GM19035 (cell line): ENCODE results near the gene LYZL2.
"Not testable (repeated sequence)": the region's sequence is repeated elsewhere in the genome, so short reads cannot be mapped to it uniquely, and the experiment has no call there.

Experiments
- ATAC-seq: cut with Tn5 transposase; IDR thresholded peaks from one replicate; pipeline ENCODE4 v1.9.1; 2021; ENCODE audit not compliant: unreplicated experiment

LYZL2 gene

DNA sequence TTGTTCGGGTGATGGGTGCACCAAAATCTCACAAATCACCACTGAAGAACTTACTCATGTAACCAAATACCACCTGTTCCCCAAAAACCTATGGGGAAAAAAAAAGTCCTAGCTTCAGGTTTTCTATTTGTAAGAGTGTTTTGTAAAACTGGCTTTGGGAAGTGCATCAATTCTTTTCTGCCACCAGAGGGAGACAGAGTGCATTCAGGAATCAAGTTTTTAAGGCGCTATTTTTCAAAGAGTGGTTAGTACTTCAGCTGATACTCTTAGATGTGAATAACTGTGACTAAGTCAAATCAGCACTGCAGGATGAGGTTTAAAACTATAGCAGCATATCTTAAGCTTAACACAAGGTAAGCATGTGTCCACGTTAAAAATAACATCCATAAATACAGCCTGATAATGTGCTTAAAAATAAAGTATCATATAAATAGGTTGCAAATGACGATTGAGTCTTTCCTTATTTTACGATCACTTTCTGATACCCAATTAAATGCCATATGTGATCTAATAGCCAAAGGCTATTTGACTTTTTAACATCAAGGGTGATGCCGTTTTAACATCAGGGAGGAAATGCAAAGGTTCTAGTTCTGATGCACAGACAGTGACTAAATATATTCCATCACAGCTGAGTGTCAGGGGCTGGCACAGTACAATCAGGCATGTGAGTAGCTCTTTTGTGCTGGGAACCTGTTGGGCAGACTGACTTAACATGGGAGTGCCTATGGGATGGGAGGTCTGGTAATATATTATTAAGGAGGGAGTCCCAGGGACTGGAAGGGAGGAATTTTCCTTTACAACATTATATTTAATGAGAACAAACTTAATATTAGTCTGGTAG lies 10.6 kb upstream of the LYZL2 start:
- no peak for ATAC-seq

DNA sequence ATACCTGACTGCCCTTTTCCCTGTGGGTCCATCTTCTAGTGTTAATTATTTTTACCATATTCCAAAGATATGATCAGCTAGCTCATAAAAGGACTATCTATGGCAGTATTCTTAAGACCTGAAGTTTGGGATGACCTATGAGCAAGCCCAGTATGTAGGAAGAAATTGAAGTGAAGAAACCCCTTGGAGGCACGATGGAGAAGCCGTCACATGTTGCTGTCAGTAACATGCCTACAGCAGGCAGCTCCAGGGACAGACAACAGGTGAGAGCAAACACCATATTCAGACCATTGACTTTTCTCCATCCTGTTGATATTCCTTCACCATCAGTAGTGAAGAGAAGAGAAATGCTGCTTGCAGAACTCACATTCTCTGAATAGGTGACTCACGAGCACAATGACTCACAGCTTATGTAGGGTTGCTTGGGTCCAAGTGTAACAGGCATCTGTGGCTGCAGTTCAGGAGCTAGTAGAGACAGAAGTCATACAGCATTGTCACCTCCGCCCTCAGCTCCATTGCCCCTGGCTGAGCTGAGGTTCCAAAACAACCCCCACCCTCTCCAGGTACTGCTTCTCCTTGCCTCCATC lies 8.4 kb upstream of the LYZL2 start:
- no peak for ATAC-seq

DNA sequence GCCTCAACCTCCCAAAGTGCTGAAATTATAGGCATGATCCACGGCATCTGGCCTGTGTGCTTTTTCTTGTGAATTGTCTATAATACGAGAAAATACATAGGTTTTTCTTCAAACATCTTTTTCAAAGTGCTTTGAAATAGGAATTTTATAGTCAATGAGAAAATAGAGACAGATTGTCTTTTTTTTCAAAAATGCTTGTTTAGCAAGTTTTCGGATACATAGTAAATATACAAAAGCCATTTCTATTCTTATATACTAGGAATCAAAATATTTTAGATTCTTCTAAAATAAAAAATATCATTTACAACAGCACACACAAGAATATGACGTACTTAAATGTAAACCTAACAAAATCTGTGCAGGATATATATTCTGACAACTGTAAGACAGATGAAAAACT lies 1.6 kb upstream of the LYZL2 start:
- ATAC-seq: no peak

DNA sequence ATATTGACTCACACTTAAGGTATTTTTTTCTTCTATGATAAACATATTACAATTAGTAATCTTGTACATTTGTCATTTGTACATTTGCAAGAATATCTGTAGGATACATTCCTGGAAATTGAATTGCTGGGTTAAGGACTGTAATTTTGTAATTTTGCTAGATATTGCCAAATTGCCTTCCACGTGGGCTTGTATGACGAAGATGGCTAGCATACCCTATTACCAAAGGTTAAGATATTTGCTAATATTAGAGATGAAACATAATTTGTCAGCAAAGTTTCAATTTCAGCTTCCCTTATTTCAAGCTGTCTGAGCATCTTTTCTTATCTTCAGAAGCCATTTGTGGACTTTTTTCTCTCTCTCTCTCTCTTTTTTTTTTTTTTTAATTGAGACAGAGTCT lies 1.0 kb upstream of the LYZL2 start:
- no peak for ATAC-seq

DNA sequence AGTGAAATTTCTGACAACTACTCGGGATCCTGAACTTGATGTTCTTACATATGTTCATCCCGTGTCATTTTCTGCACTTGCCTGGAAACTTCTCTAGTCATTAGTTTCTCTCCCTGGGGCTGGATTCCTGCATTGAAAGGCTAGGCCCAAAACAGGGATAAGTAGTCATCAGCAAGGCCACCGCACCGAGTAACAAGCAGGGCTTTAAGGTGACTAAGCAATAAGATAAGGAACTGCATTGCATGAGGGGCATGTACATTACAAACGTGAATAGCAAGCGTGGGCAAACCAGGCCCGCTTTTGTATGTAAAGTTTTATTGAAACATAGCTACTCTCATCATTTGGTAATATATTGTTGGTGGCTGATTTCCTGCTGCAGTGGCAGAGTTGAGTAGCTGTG lies 977 bp downstream of the LYZL2 start:
- not testable (repeated sequence) for ATAC-seq

DNA sequence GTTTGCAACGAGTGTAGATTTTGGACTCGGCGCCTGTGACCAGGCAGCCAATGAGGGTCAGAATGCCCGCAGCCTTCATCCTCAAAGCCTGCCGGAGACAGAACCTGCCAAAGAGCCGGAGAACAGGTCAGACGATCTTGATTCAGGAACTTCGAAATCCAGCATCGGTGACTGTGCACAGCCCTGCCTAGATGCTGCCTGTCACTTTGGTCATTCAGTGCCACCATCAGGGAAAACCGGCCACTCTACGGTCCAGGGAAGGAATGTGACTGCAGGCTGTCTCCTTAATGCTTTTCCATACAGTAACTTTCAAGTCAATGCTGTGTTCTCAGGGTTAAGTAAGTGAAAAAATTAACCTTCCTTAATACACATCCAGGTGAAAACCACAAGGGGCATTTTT lies 2.7 kb downstream of the LYZL2 start:
- not testable (repeated sequence) for ATAC-seq

DNA sequence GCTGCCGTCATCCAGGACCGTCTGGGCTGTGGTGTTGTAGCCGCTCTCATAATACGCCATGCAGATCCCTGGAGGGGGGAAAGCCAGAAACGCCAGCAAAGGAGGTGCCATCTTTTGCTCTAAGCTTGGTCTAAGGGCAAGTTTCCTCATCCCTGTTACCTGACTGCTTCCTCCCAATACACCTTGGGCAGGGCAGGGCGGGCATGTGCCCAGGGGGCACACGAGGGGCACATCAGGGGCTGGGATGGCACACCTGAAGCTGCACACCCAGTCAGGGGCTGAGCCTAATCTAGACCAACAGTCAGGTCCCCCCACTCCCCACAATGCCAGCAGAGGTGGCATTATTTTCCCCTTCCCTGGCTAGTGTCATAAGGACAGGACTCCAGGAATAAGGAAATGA lies 3.4 kb downstream of the LYZL2 start:
- not testable (repeated sequence) for ATAC-seq

DNA sequence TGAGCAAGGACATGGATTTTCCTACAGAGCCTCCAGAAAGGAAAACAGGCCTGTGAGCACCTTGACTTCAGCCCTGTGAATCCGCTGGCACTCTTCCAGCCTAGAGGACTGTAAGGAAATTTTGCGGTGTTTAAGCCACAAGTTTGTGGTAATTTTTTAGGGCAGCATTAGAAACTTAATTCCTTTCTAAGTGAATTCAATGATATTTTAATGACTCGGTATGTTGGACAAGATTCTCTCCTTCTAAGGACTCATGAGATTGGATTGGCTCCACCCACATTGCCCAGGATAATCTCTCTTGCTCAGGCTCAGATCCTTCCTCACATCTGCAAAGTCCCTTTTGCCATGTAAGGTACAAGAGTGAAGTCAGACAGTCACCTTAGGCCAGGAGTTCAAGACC lies 4.5 kb downstream of the LYZL2 start:
- ATAC-seq: no peak

DNA sequence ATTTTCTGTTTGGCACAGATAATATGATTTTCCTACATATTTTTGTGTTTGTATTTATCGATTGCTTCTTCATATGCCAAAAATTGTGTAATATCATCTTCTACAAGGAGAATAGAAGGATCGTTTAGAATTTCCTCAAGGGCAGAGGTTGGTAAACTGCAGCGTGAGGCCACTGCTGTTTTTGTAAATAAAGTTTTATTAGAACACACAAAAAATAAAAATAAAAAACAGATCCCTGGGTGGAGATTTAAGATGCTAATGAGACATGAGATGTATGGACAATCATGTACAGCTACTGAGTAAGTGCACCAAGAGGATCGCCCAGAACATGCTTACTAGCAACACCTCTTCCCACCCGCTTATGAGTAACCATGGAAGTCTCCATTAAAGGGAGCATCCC lies 9.6 kb downstream of the LYZL2 start:
- no peak for ATAC-seq

DNA sequence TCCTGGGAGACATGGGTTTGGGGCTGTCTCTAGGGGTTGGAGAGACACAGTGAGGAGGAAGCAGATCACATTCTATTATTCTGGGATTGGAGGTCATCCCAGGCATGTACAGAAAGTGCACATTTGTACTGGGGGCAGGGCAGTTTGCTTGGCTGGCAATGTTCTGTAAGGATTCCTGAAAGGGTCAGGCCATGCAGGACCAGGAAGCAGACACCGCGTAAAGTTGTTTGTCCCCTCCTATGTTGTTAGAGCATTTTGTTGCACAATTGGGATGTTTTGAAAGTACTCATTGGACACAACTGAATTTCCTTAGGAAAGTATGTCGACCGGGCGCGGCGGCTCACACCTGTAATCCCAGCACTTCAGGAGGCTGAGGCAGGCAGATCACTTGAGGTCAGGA lies 12.5 kb downstream of the LYZL2 start:
- ATAC-seq: no peak

DNA sequence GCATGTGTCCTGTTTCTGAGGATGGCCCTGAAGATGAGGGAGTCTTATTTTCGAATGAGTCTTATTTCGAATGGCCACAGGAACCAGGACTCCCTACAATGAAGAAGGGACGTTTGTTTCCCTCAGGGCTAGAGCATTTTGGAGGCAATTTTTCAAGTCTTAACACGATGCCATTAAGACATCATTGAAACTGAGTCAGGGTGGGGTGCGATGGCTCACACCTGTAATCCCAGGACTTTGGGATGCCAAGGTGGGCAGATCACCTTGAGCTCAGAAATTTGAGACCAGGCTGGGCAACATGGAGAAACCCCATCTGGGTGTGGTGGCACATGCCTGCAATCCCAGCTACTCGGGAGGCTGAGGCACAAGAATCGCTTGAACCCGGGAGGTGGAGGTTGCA lies 18.5 kb downstream of the LYZL2 start:
- not testable (repeated sequence) for ATAC-seq

DNA sequence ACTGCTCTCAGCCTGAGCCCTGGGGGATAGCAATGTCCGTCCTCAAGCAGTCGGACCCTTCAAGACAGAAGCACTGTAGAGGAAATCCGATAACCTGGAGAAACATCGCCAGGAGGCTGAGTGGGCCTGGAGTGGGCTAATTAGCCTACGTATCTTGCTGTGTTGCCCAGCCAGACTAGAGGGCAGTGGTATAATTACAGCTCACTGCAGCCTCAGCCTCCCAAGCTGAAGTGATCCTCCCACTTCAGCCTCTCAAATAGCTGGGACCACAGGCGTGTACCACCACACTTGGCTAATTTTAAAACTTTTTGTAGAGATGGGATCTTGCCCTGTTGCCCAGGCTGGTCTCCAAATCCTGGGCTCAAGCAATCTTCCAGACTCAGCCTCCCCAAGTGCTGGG lies 21.7 kb downstream of the LYZL2 start:
- no peak for ATAC-seq

DNA sequence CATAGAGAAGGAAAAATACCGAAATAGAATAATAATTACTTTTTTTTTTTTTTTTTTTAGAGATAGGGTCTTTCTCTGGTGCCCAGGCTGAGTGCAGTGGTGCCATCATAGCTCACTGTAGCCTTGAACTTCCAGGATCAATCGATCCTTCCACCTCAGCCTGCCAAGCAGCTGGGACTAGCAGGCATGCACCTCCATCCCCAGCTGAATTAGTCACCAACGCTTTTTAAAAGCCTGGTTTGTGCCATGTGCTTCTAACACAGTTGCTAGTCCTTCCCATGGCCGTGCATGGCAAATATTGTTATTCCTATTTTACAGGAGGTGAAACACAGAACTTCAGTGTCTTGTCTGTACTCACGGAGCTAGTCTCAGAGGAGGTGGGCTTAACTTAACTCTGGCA lies 23.2 kb downstream of the LYZL2 start:
- no peak for ATAC-seq

DNA sequence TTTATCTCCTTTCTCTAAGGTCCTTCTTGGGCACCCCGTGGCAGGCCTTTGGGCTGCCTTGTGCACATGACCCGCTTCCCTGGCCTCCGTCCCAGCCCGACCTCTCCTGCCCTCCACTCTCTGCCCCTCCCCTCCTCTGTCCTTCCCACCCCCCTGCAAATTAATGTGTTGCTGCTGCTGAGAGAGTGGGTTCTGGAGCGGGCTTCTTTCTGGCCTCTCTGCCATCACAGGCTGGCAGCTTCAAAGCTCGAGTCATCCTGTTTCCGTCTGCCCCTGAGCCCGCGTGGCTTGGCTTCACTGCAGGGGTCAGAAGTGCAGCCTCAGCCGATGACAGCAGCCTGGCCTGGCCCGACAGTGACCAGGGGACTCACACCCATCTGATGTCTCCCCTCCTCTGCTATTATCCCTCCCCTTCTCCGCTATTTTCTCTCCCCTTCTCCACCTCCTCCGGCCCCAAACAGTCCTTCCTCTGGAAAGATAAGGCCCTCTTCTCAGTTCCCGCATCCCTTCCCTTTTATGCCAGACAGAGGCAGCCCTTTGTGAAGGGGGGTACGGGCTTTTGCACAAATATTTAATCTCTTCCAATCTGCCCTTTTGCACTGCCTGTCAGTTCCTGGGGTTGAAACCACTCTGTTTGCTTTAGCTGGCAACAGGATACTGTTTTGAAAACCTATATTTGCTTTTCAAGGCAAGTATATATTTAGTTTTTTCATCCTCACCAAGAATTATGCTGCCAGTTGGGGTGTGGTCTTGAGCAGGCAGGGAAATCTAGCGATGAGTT lies 24.0 kb downstream of the LYZL2 start:
- ATAC-seq: not testable (repeated sequence)

DNA sequence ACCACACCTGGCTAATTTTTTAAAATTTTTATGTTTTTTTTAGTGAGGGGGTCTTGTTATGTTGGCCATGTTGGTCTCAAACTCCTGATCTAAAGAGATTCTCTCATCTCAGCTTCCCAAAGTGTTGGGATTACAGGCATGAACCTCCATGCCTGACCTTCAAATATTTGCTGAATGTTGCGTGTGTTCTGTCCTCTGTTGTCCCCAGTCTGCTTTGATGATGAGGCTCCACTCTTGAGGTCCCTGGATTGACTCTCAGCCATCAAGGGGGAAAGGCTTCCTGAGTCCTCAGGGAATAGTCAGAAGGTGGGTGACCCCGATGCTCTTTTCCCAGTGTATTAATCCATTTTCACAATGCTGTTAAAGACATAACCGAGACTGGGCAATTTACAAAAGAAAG lies 26.0 kb downstream of the LYZL2 start:
- no peak for ATAC-seq

DNA sequence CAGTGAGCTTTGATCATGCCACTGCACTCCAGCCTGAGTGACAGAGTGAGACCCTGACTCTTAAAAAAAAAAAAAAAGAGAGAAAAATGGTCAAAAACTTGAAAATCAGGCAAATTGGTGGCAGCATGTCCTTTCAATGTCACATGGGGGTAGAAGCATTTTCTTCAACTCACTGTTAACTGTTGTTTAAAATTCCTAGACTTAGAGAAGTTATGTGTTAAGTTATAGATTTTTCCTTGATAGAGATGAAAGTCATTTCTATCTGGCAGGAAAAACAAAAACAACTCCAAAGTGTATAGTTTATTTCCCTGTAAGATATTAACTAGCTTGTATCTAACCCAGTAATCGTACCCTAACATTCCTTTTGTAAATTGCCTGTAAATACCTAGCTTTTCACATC lies 26.8 kb downstream of the LYZL2 start:
- no peak for ATAC-seq

DNA sequence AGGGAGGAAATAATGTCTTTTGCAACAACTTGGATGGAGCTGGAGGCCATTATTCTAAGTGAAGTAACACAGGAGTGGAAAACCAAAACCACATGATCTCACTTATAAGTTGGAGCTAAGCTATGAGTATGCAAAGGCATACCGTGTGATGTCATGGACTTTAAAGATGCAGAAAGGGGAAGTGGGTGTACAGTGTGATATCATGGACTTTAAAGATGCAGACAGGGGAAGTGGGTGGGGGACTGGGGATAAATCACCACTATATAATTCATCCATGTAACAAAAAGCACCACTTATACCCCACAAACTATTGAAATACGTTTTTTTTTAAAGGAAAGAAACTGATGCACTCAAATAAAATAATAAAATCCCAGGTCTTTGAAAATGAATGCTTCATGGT lies 29.5 kb downstream of the LYZL2 start:
- ATAC-seq: no peak

DNA sequence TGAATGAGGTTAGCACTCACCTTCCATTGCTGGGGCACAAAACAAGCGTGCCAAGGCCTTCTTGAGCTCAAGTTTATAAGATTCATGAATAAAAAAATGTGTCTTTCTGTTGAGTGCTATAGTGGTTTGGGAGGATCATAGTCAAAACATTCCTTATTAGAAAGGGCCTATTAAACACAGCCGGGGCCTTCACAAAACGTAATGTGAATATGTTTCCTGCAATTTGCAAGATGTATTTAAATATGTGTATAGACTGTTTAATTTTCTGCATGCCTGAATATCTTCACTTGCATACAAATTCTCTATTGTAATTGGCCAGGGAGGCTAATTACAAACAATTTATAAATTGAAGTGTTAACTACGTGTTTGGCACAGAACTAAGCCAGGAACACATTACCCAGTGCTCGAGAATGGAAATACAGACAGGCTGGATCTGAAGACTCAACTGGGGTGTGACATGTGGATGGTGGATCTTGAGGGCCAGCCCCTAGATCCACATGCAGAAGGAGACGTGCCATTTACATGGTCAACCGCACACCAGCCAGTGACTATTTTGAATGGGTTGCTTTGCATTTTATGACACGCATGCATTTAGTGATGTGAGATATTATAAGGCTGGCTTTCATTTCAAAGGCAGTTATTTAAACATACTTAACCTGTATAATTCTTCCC lies 31.3 kb downstream of the LYZL2 start:
- no peak for ATAC-seq

DNA sequence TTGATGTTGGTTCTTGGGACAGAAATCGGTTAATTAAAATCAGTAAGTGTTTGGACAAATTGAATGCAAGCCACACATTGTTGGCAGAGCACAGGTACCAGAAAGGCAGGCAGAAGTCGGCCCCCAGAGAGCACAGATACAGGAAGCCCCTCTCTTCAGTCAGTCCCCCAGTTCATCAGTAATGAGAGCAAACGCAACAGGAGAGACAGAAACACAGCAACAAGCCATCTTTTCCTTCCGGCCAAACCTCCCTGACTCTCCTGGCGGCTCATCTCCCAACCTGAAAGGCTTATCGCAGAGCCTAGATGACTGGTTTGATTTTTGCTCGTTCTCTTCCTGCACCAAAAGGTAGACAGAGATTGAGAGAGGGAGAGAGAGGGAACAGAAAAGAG lies 32.1 kb downstream of the LYZL2 start:
- ATAC-seq: not testable (repeated sequence)

DNA sequence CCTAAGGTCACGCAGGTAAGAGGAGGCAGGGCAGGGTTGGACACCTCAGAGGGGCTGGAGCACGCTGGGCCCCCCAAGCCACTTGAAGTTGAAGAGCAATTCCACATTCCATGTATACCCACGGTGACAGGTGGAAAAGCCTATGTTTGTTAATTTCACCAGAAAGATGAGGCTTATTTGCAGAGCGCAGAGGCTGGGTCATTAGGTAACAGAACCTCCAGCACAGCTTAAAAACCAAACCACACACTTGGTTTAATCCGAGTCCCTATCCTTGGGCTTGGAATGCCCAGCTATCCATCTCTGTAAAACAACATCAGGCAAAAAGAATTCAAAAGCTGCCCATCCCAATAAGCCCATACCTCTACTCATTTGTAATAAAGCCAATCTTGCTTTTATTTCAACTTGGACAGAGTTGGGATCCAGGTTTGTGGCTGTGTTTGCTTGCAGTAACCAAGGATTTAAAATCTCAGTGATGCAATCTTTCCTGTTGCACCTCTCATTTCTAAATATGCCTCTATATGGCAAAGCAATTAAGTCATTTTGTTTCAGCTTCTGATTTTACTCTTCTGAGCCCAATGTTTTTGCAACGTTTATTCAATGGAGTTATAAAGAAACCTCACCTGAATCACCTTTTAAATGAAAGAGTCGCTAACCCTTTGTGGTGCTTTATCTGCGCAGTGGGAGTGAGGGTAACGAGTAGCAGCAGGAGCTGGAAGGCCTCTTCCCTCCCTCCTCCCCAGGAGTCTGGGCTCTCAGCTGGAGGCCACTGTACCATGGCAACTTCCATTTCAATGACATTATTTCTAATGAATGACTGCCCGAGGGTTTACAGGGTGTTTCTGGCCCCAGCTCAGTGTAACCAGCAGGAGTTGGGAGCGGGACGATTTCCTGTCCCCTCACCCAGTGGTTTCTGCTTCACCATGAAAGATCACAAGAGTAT lies 32.8 kb downstream of the LYZL2 start:
- ATAC-seq: not testable (repeated sequence)
